Measurements from ENCODE around the gene PREPL.
A peak's percentile ranks its signal among the peaks of the same experiment; 100 is the strongest.
"Not testable (repeated sequence)": the region's sequence is repeated elsewhere in the genome, so short reads cannot be mapped to it uniquely, and the experiment has no call there.

The PREPL gene

GRCh38 chr2:44329343-44329742 is 32.0 kb downstream of the PREPL start:
- no peaks in the 10 kb centered on the region for H3K9me3 Mint-ChIP-seq
- H3K4me3 Mint-ChIP-seq: no peak overlapping the region
- no peaks in the 10 kb centered on the region for H3K27me3 Mint-ChIP-seq
- peaks cover 83% of the 10 kb centered on the region for H3K36me3 Mint-ChIP-seq (ENCODE audit: low read depth)
- no peak overlapping the region for H3K27ac Mint-ChIP-seq
- no peaks in the 10 kb centered on the region for H3K4me1 Mint-ChIP-seq (ENCODE audit: low read depth)
- intact Hi-C loops (cut with micrococcal nuclease): no loop called here

- no peaks in the 10 kb centered on the region for H3K27me3 Mint-ChIP-seq
- no peak overlapping the region for H3K4me3 Mint-ChIP-seq
- intact Hi-C loops (cut with micrococcal nuclease): no loop called here
- H3K27ac Mint-ChIP-seq: no peak overlapping the region
- no peaks in the 10 kb centered on the region for H3K4me1 Mint-ChIP-seq (ENCODE audit: low read depth)
- no peaks in the 10 kb centered on the region for H3K9me3 Mint-ChIP-seq
- H3K36me3 Mint-ChIP-seq (ENCODE audit: low read depth): peaks cover 88% of the 10 kb centered on the region
Observed at GRCh38 chr2:44328750-44329149, 32.5 kb downstream of the PREPL start.

DNA sequence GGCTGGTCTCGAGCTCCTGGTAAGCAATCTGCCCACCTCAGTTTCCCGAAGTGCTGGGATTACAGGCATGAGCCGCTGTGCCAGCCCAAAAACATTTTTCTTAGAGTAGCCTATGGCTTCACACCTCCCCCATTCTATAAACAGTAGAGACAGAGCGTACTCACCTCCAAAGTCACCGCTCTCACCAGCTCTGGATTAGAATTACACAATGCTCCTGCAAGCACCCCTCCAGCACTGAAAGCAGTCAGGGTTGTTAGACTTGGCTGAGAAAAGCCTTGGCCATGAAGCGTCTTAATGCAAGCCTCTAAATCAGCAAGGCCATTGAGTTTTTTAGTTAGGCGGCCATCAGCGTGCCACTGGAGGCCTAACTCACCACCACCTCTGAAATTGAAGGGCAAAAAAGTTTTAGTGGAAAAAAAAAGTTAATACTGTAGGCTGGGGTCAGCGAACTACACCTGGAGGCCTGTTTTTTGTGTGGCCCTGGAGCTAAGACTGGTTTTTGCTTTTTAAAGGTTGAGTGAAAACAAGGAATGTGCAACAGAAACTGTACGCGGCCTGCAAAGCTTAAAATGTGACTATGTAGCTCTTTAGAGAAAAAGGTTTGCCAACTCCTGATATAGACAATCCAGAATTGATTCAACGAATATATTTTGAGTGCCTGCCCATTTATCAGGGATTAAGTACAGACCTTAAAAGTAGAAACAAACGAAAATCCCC is 34.6 kb downstream of the PREPL start:
- H3K36me3 Mint-ChIP-seq (ENCODE audit: low read depth): peaks cover 84% of the 10 kb centered on the region

GRCh38 chr2:44325897-44326296 is 35.4 kb downstream of the PREPL start:
- Mint-ChIP-seq H3K27ac (no peak overlapping the region), H3K27me3 (no peaks in the 10 kb centered on the region), H3K36me3 (ENCODE audit: low read depth) (peaks cover 84% of the 10 kb centered on the region), H3K4me1 (ENCODE audit: low read depth) (no peaks in the 10 kb centered on the region), H3K4me3 (no peak overlapping the region), H3K9me3 (no peaks in the 10 kb centered on the region)
- intact Hi-C loops (cut with micrococcal nuclease): no loop called here

More for the DNA sequence above, 34.6 kb downstream of the PREPL start:
- no peak overlapping the region for H3K4me3 Mint-ChIP-seq
- no peaks in the 10 kb centered on the region for H3K4me1 Mint-ChIP-seq (ENCODE audit: low read depth)
- no peaks in the 10 kb centered on the region for H3K27me3 Mint-ChIP-seq
- intact Hi-C loops (cut with micrococcal nuclease): no loop called here
- no peak overlapping the region for H3K27ac Mint-ChIP-seq
- H3K9me3 Mint-ChIP-seq: no peaks in the 10 kb centered on the region

DNA sequence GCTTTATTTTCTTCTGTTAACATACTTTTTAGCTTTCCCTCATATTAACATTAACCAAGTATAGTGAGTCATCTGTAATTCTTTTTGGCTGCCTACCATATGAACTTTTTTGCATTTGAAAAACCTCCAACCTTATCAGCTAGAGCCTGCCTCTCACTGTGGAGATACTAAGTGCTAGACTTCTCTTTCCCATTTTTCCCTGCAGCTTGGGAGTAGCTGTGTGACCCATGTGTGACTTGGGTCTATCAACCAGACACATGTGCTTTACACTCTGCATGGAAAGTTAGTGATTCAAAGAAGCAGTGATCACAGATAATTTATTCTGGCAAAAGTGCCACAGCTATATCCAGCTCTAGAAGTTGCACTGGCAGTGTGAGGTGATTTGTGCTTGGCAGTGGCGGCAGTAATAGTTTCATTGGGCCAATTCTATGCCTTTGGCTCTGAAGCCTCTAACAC is 36.3 kb downstream of the PREPL start:
- no peaks in the 10 kb centered on the region for H3K27me3 Mint-ChIP-seq
- no peak overlapping the region for H3K4me3 Mint-ChIP-seq
- H3K9me3 Mint-ChIP-seq: no peaks in the 10 kb centered on the region
- no peak overlapping the region for H3K27ac Mint-ChIP-seq
- peaks cover 88% of the 10 kb centered on the region for H3K36me3 Mint-ChIP-seq (ENCODE audit: low read depth)
- H3K4me1 Mint-ChIP-seq (ENCODE audit: low read depth): no peaks in the 10 kb centered on the region
- intact Hi-C loops (cut with micrococcal nuclease): no loop called here

- no peaks in the 10 kb centered on the region for H3K9me3 Mint-ChIP-seq
- H3K27ac Mint-ChIP-seq: no peak overlapping the region
- no peaks in the 10 kb centered on the region for H3K4me1 Mint-ChIP-seq (ENCODE audit: low read depth)
- intact Hi-C loops (cut with micrococcal nuclease): no loop called here
- H3K27me3 Mint-ChIP-seq: no peaks in the 10 kb centered on the region
- no peak overlapping the region for H3K4me3 Mint-ChIP-seq
- peaks cover 77% of the 10 kb centered on the region for H3K36me3 Mint-ChIP-seq (ENCODE audit: low read depth)
Observed at GRCh38 chr2:44321360-44321759, 39.9 kb downstream of the PREPL start.

- no peak overlapping the region for H3K4me3 Mint-ChIP-seq
- no peaks in the 10 kb centered on the region for H3K27me3 Mint-ChIP-seq
- no peaks in the 10 kb centered on the region for H3K4me1 Mint-ChIP-seq (ENCODE audit: low read depth)
- H3K27ac Mint-ChIP-seq: no peak overlapping the region
- H3K36me3 Mint-ChIP-seq (ENCODE audit: low read depth): peaks cover 77% of the 10 kb centered on the region
- no peaks in the 10 kb centered on the region for H3K9me3 Mint-ChIP-seq
- intact Hi-C loops (cut with micrococcal nuclease): no loop called here
Observed at GRCh38 chr2:44320832-44321231, 40.5 kb downstream of the PREPL start.

GRCh38 chr2:44315945-44316344 is 45.3 kb downstream of the PREPL start:
- H3K27ac Mint-ChIP-seq: no peak overlapping the region
- intact Hi-C loops (cut with micrococcal nuclease): no loop called here

DNA sequence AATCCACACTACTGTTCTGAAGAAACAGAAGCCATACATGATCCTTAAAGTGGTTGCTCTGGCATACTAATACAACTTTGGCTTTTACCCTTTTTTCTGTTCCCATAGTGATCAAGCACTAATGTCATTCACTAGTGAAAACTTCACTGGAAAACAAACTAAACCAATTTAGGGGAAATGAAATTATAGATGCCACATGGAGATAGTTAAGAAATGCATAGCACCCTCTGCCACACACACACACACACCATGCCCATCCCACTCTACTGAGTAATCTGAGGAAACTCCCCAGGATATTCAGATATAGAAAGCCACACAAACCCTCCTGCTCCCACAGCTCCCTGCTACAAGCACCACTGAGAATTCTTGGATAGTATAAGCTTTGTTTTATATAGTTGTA is 46.9 kb downstream of the PREPL start:
- H3K27ac Mint-ChIP-seq: peak overlapping the region; percentile 63
- peaks cover 68% of the 10 kb centered on the region for H3K36me3 Mint-ChIP-seq (ENCODE audit: low read depth)
- intact Hi-C loops (cut with micrococcal nuclease): no loop called here
- H3K4me1 Mint-ChIP-seq (ENCODE audit: low read depth): no peaks in the 10 kb centered on the region
- H3K9me3 Mint-ChIP-seq: peaks cover 29% of the 10 kb centered on the region
- H3K27me3 Mint-ChIP-seq: no peaks in the 10 kb centered on the region
- H3K4me3 Mint-ChIP-seq: no peak overlapping the region

More at GRCh38 chr2:44315945-44316344, 45.3 kb downstream of the PREPL start:
- H3K36me3 Mint-ChIP-seq (ENCODE audit: low read depth): peaks cover 74% of the 10 kb centered on the region
- H3K27me3 Mint-ChIP-seq: no peaks in the 10 kb centered on the region
- H3K4me1 Mint-ChIP-seq (ENCODE audit: low read depth): no peaks in the 10 kb centered on the region
- peaks cover 17% of the 10 kb centered on the region for H3K9me3 Mint-ChIP-seq
- no peak overlapping the region for H3K4me3 Mint-ChIP-seq

DNA sequence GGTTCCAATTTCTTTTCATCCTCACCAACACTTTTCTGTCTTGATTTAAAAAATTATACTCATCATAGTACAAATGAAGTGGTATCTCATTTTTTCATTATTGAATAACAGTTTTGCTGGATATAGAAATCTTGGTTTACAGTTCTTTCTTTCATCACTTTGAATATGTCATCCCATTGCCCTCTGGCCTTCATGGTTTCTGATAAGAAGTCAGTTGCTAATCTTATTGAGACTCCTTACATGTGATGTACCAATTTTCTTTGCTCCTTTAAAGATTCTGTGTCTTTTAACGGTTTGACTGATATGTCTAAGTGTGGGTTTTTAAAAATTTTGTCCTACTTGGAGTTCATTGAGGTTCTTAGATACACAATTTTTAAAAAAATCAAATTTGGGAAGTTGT is 51.0 kb downstream of the PREPL start:
- Mint-ChIP-seq H3K9me3 (peaks cover 36% of the 10 kb centered on the region), H3K36me3 (ENCODE audit: low read depth) (peaks cover 38% of the 10 kb centered on the region), H3K4me1 (ENCODE audit: low read depth) (no peaks in the 10 kb centered on the region), H3K4me3 (no peak overlapping the region), H3K27ac (no peak overlapping the region), H3K27me3 (peaks cover 2% of the 10 kb centered on the region)
- intact Hi-C loops (cut with micrococcal nuclease): no loop called here

DNA sequence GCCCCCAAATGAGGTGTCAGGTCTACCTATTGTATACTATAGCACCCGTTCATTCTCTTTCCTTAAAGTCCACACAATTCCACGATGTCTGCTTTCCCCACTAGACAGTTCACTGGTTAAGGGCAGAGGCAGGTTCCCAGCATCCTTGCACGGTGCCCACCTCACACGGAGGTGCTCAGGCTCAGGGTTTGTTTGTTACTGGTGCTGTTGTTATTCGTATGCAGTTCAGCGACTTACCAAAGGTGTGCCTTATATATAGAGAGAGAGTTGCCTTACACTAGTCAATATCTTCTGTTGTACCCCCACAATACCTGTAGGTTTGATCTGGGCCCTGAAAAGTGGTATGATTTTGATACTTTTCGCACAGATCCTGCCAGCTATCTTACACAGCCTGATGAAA is 55.4 kb downstream of the PREPL start:
- intact Hi-C loops (cut with micrococcal nuclease): no loop called here
- Mint-ChIP-seq H3K4me1 (ENCODE audit: low read depth) (no peaks in the 10 kb centered on the region), H3K27me3 (peaks cover 2% of the 10 kb centered on the region), H3K9me3 (peaks cover 19% of the 10 kb centered on the region), H3K36me3 (ENCODE audit: low read depth) (peaks cover 3% of the 10 kb centered on the region), H3K4me3 (no peak overlapping the region), H3K27ac (no peak overlapping the region)

DNA sequence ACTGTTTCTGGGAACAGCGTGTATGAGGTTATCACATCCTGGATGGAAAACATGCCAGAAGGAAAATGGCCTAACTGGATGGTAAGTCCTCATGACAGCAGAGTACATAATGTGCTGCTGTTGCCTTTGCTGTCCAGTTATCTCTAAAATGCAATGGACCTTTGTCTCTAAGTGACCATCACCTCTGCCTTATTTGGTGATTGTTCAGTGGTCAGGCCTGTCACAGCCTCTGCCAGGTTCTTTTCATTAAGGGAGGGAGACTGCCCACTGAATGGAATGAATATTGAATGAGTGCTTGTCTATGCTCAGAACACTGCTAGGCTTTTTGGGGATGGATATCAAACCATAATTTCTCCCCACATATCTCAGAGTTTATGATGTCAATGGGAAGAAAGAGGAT is 57.0 kb downstream of the PREPL start:
- intact Hi-C loops (cut with micrococcal nuclease): no loop called here
- H3K9me3 Mint-ChIP-seq: peaks cover 5% of the 10 kb centered on the region
- no peaks in the 10 kb centered on the region for H3K4me1 Mint-ChIP-seq (ENCODE audit: low read depth)
- H3K36me3 Mint-ChIP-seq (ENCODE audit: low read depth): no peaks in the 10 kb centered on the region
- peaks cover 2% of the 10 kb centered on the region for H3K27me3 Mint-ChIP-seq
- H3K27ac Mint-ChIP-seq: no peak overlapping the region
- no peak overlapping the region for H3K4me3 Mint-ChIP-seq

GRCh38 chr2:44303766-44304165 is 57.5 kb downstream of the PREPL start:
- H3K4me3 Mint-ChIP-seq; H3K36me3 Mint-ChIP-seq (ENCODE audit: low read depth); H3K27me3 Mint-ChIP-seq; H3K4me1 Mint-ChIP-seq (ENCODE audit: low read depth); H3K27ac Mint-ChIP-seq; H3K9me3 Mint-ChIP-seq; intact Hi-C loops (cut with micrococcal nuclease): not testable (repeated sequence)

- no peaks in the 10 kb centered on the region for H3K27me3 Mint-ChIP-seq
- intact Hi-C loops (cut with micrococcal nuclease): no loop called here
- H3K9me3 Mint-ChIP-seq: no peaks in the 10 kb centered on the region
- H3K36me3 Mint-ChIP-seq (ENCODE audit: low read depth): no peaks in the 10 kb centered on the region
- H3K4me1 Mint-ChIP-seq (ENCODE audit: low read depth): no peaks in the 10 kb centered on the region
- no peak overlapping the region for H3K4me3 Mint-ChIP-seq
- no peak overlapping the region for H3K27ac Mint-ChIP-seq
Observed at GRCh38 chr2:44301111-44301510, 60.2 kb downstream of the PREPL start.

GRCh38 chr2:44299635-44300034 is 61.7 kb downstream of the PREPL start:
- intact Hi-C loops (cut with micrococcal nuclease): no loop called here
- Mint-ChIP-seq H3K4me1 (ENCODE audit: low read depth) (no peaks in the 10 kb centered on the region), H3K27me3 (no peaks in the 10 kb centered on the region), H3K36me3 (ENCODE audit: low read depth) (no peaks in the 10 kb centered on the region), H3K27ac (no peak overlapping the region), H3K4me3 (no peak overlapping the region), H3K9me3 (no peaks in the 10 kb centered on the region)
